Measurements from ENCODE around the gene IGSF8.
"Not testable (repeated sequence)": the region's sequence is repeated elsewhere in the genome, so short reads cannot be mapped to it uniquely, and the experiment has no call there.

Gene IGSF8

DNA sequence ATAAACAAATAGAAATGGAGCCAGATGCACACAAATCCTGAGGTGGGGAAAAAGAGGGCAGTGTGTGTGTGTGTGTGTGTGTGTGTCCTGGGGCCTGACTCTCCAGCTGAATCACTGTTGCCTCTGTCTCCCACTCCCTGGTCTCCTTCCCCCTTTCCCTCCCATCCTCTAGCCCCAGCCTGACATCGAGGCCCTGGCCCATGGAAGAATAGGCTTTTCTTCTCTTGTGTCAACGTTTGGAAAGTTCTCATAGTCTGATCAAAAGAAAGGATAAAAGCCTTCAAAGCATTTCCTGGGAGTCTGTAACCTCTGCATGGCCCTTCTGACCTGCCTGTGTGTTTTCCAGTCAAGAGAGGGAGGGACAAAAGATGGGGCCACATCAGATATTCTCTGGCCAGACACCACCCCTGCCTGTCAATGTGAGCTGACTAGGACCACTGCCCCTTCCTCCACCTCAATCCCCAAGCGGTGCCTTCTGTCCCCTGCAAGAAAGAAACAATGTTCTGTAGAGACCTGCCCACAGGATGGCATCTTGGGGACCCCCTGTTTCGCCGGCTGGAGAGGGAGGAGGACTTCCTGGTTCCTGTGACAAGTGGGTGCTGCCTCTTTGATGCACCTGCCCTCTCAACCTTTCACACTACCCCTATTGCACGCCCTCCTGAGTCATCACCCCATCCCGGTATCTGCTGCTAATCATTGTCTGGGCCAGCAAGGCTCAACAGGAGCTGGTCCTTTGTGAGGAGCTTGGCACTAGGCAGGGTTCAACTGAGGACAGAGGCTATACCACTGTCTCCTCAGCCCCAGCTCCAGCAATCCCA, 44.7 kb downstream of the IGSF8 start:
- Histone ChIP-seq H3K4me3 (ENCODE audit: low read length) (no peak overlapping the region), H3K9me3 (ENCODE audit: insufficient read depth, low read length) (no peaks in the 10 kb centered on the region), H4K20me1 (ENCODE audit: insufficient read depth, low read length) (no peaks in the 10 kb centered on the region), H3K36me3 (replicated peaks; ENCODE audit: low read depth, low read length) (no peaks in the 10 kb centered on the region), H3K27me3 (ENCODE audit: low read depth, low read length) (peaks cover 76% of the 10 kb centered on the region), H3K27ac (ENCODE audit: low read length) (no peak overlapping the region), H3K4me2 (ENCODE audit: low read length) (no peak overlapping the region), H3K9ac (ENCODE audit: low read length) (no peak overlapping the region), H3K79me2 (ENCODE audit: low read length) (no peaks in the 10 kb centered on the region), H3K4me1 (ENCODE audit: low read length) (no peaks in the 10 kb centered on the region), H2AFZ (ENCODE audit: low read depth, low read length) (no peak overlapping the region)
- TF ChIP-seq EZH2phosphoT487 (IDR thresholded peaks at IDR 0.05; ENCODE audit: low read depth) = no peak
- TF ChIP-seq, protein P1, sequence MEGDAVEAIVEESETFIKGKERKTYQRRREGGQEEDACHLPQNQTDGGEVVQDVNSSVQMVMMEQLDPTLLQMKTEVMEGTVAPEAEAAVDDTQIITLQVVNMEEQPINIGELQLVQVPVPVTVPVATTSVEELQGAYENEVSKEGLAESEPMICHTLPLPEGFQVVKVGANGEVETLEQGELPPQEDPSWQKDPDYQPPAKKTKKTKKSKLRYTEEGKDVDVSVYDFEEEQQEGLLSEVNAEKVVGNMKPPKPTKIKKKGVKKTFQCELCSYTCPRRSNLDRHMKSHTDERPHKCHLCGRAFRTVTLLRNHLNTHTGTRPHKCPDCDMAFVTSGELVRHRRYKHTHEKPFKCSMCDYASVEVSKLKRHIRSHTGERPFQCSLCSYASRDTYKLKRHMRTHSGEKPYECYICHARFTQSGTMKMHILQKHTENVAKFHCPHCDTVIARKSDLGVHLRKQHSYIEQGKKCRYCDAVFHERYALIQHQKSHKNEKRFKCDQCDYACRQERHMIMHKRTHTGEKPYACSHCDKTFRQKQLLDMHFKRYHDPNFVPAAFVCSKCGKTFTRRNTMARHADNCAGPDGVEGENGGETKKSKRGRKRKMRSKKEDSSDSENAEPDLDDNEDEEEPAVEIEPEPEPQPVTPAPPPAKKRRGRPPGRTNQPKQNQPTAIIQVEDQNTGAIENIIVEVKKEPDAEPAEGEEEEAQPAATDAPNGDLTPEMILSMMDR (IDR thresholded peaks at IDR 0.05; ENCODE audit: low read depth, low read length) = no peak

DNA sequence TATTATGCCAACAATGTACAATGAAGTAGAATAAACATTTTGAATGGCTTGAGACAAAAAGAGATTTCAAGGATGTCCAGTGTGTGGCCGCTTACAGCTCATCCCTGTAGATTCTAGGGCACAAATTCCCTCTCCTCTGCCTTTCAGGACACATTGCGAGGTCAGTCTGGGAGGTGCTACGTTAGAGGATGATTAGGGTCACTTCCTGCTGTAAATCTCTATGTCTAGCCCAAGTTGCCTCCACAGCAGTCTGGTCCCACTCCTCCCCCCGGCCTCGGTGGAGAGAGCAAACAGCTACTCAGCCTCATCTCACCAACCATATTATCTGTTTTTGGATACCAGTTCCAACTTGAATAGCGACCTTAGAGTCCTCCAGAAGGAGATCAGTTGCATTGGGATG, 45.5 kb downstream of the IGSF8 start:
- Histone ChIP-seq H4K20me1 (ENCODE audit: insufficient read depth, low read length) (no peaks in the 10 kb centered on the region), H3K9me3 (ENCODE audit: insufficient read depth, low read length) (no peaks in the 10 kb centered on the region), H2AFZ (ENCODE audit: low read depth, low read length) (no peak overlapping the region), H3K27ac (ENCODE audit: low read length) (no peak overlapping the region), H3K36me3 (replicated peaks; ENCODE audit: low read depth, low read length) (no peaks in the 10 kb centered on the region), H3K4me1 (ENCODE audit: low read length) (no peaks in the 10 kb centered on the region), H3K79me2 (ENCODE audit: low read length) (no peaks in the 10 kb centered on the region), H3K4me3 (ENCODE audit: low read length) (no peak overlapping the region), H3K9ac (ENCODE audit: low read length) (no peak overlapping the region), H3K4me2 (ENCODE audit: low read length) (no peak overlapping the region), H3K27me3 (ENCODE audit: low read depth, low read length) (peaks cover 81% of the 10 kb centered on the region)
- no peak for TF ChIP-seq EZH2phosphoT487 (IDR thresholded peaks at IDR 0.05; ENCODE audit: low read depth)
- TF ChIP-seq, protein P1 (IDR thresholded peaks at IDR 0.05; ENCODE audit: low read depth, low read length) = no peak

DNA sequence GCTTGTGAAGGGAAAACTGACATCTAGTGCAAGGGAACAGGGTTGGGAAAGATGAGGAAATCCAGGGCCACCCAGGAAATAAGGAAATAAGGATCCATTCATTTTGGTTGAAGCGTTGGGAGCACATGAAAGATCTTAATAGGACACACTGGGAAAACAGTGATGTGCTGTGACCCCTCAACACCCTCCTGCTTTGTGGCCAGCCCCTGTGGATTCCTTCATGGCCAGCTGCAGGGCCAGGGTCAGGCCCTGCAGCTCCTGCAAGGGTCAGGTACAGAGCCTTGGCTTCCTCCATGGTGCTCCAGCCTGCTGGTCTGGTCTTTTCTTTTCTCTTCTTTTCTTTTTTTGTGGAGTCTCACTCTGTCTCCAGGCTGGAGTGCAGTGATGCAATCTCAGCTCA, 47.8 kb downstream of the IGSF8 start:
- H3K9me3 ChIP-seq (ENCODE audit: insufficient read depth, low read length) = no peaks in the 10 kb centered on the region
- peaks cover 14% of the 10 kb centered on the region for H3K4me1 ChIP-seq (ENCODE audit: low read length)
- no peaks in the 10 kb centered on the region for H3K79me2 ChIP-seq (ENCODE audit: low read length)
- H3K27me3 ChIP-seq (ENCODE audit: low read depth, low read length) = peaks cover 68% of the 10 kb centered on the region
- no peak overlapping the region for H3K9ac ChIP-seq (ENCODE audit: low read length)
- H3K4me2 ChIP-seq (ENCODE audit: low read length) = no peak overlapping the region
- H2AFZ ChIP-seq (ENCODE audit: low read depth, low read length) = no peak overlapping the region
- H3K4me3 ChIP-seq (ENCODE audit: low read length) = no peak overlapping the region
- H3K36me3 ChIP-seq (replicated peaks; ENCODE audit: low read depth, low read length) = no peaks in the 10 kb centered on the region
- TF ChIP-seq, protein P1 (IDR thresholded peaks at IDR 0.05; ENCODE audit: low read depth, low read length) = no peak
- no peak for TF ChIP-seq EZH2phosphoT487 (IDR thresholded peaks at IDR 0.05; ENCODE audit: low read depth)
- no peak overlapping the region for H3K27ac ChIP-seq (ENCODE audit: low read length)
- H4K20me1 ChIP-seq (ENCODE audit: insufficient read depth, low read length) = no peaks in the 10 kb centered on the region

DNA sequence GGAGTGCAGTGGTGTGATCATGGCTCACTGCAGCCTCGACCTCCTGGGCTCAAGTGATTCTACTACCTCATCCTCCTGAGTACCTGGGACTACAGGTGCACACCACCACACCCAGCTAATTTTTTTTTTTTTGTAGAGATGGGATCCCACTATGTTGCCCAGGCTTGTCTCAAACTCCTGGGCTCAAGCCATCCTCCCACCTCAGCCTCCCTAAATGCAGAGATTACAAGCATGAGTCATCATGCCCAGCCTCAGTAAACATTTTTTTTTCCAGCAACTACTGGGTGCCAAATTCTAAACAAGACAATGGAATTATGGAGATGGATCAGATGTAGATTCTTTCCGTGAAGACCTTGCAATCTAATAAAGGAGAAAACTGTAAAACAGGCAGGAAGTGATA, 48.2 kb downstream of the IGSF8 start:
- H3K36me3 ChIP-seq (replicated peaks; ENCODE audit: low read depth, low read length); H3K79me2 ChIP-seq (ENCODE audit: low read length); H2AFZ ChIP-seq (ENCODE audit: low read depth, low read length); H3K27ac ChIP-seq (ENCODE audit: low read length); H3K9ac ChIP-seq (ENCODE audit: low read length); H3K4me2 ChIP-seq (ENCODE audit: low read length); H3K9me3 ChIP-seq (ENCODE audit: insufficient read depth, low read length); H4K20me1 ChIP-seq (ENCODE audit: insufficient read depth, low read length); H3K4me3 ChIP-seq (ENCODE audit: low read length): not testable (repeated sequence)
- peaks cover 68% of the 10 kb centered on the region for H3K27me3 ChIP-seq (ENCODE audit: low read depth, low read length)
- peaks cover 14% of the 10 kb centered on the region for H3K4me1 ChIP-seq (ENCODE audit: low read length)
